HK-2 (cell line): ENCODE data around the gene STEAP2.
"Not testable (repeated sequence)": the region's sequence is repeated elsewhere in the genome, so short reads cannot be mapped to it uniquely, and the experiment has no call there.

Source experiments
- DNase-seq: peaks from one replicate; pipeline ENCODE4 v3.0.0-alpha.2; 2018; ENCODE audit not compliant: unreplicated experiment

Gene STEAP2

GRCh38 chr7:90211391-90212148, at the start of gene STEAP2:
TSS of gene STEAP2 (plus strand) at chr7:90211740. CDS start at chr7:90225083, 13,343 bp downstream.
- DNase-seq: peak; percentile 95

GRCh38 chr7:90163534-90163933, 48.0 kb upstream of the STEAP2 start:
- DNase-seq: no peak

- DNase-seq: no peak
Measured at GRCh38 chr7:90165724-90166123, 45.8 kb upstream of the STEAP2 start.

- DNase-seq: no peak
Measured at GRCh38 chr7:90166153-90166552, 45.4 kb upstream of the STEAP2 start.

GRCh38 chr7:90167361-90167760, 44.2 kb upstream of the STEAP2 start:
- no peak for DNase-seq

- no peak for DNase-seq
Measured at GRCh38 chr7:90169891-90170290, 41.6 kb upstream of the STEAP2 start.

- DNase-seq: no peak
Measured at GRCh38 chr7:90172121-90172520, 39.4 kb upstream of the STEAP2 start.

GRCh38 chr7:90172624-90173023, 38.9 kb upstream of the STEAP2 start:
- DNase-seq: no peak

- DNase-seq: no peak
Measured at GRCh38 chr7:90173127-90173844, 38.3 kb upstream of the STEAP2 start.

- no peak for DNase-seq
Measured at GRCh38 chr7:90175667-90176066, 35.9 kb upstream of the STEAP2 start.

- DNase-seq: no peak
Measured at GRCh38 chr7:90176195-90176594, 35.3 kb upstream of the STEAP2 start.

GRCh38 chr7:90178166-90178565, 33.4 kb upstream of the STEAP2 start:
- no peak for DNase-seq

- DNase-seq: peak; percentile 55
Measured at GRCh38 chr7:90178679-90179278, 32.8 kb upstream of the STEAP2 start.

- no peak for DNase-seq
Measured at GRCh38 chr7:90180011-90180585, 31.4 kb upstream of the STEAP2 start.

- no peak for DNase-seq
Measured at GRCh38 chr7:90180649-90181048, 30.9 kb upstream of the STEAP2 start.

GRCh38 chr7:90181485-90181884, 30.1 kb upstream of the STEAP2 start:
- DNase-seq: no peak

- DNase-seq: not testable (repeated sequence)
Measured at GRCh38 chr7:90186290-90186689, 25.2 kb upstream of the STEAP2 start.

GRCh38 chr7:90187507-90188050, 24.0 kb upstream of the STEAP2 start:
- no peak for DNase-seq

GRCh38 chr7:90188281-90188680, 23.3 kb upstream of the STEAP2 start:
- DNase-seq: no peak

- DNase-seq: no peak
Measured at GRCh38 chr7:90190995-90191394, 20.5 kb upstream of the STEAP2 start.

GRCh38 chr7:90191648-90192047, 19.9 kb upstream of the STEAP2 start:
- no peak for DNase-seq
